Suprapubic skin (tissue), 4 donors: ENCODE data around the gene ASS1.

Experiments used
- POLR2A ChIP-seq, 2 donors: fragments of 450-650 bp; IDR thresholded peaks; one replicate each; pipeline ENCODE4 v1.6.1; 2017; ENCODE audit warnings: antibody characterized with exemption in 2 of 2, mild to moderate bottlenecking in 2 of 2, moderate library complexity in 2 of 2
- POLR2AphosphoS5 ChIP-seq, 3 donors: sonication (generic); formaldehyde crosslinking; IDR thresholded peaks; one replicate each; pipeline ENCODE4 v1.6.1; 2017; ENCODE audit warnings: antibody characterized with exemption in 3 of 3
- TF ChIP-seq, protein P1 (sequence below), 2 donors: fragments of 200-600 bp in 1 of 2; fragments of 450-650 bp in 1 of 2; sonication (generic) in 1 of 2; IDR thresholded peaks; one replicate each; pipeline ENCODE4 v1.5.1; 2016 to 2019; ENCODE audit warnings: antibody characterized with exemption in 2 of 2, mild to moderate bottlenecking in 1 of 2, moderate library complexity in 1 of 2

DNA sequence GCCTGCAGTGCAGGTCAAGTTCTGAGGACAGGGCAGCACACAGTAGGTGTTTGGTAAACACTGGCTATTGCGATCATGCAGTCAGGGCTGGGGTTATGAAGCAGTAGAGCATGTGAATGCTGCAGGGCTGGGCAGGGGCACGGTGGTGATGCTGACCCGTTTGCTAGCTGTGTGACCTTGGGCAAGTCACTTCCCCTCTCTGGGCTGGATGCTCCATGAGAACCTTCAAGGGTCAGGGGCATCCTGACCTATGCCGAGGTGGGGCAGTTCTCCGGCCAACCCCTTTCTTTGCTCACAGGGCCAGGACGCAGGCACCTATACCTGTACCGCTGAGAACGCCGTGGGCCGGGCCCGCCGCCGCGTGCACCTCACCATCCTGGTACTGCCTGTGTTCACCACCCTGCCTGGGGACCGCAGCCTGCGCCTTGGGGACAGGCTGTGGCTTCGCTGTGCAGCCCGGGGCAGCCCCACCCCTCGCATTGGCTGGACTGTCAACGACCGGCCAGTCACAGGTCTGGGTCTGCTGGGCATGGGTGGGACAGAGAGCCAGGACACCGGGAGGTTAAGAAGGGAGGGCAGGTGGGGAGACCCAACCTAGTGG, 39.0 kb upstream of the ASS1 start:
- TF ChIP-seq POLR2AphosphoS5 (IDR thresholded peaks at IDR 0.05) (no peak), POLR2A (IDR thresholded peaks at IDR 0.05) (no peak)
- TF ChIP-seq, protein P1, sequence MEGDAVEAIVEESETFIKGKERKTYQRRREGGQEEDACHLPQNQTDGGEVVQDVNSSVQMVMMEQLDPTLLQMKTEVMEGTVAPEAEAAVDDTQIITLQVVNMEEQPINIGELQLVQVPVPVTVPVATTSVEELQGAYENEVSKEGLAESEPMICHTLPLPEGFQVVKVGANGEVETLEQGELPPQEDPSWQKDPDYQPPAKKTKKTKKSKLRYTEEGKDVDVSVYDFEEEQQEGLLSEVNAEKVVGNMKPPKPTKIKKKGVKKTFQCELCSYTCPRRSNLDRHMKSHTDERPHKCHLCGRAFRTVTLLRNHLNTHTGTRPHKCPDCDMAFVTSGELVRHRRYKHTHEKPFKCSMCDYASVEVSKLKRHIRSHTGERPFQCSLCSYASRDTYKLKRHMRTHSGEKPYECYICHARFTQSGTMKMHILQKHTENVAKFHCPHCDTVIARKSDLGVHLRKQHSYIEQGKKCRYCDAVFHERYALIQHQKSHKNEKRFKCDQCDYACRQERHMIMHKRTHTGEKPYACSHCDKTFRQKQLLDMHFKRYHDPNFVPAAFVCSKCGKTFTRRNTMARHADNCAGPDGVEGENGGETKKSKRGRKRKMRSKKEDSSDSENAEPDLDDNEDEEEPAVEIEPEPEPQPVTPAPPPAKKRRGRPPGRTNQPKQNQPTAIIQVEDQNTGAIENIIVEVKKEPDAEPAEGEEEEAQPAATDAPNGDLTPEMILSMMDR (IDR thresholded peaks at IDR 0.05), result no peak
